Transverse colon (tissue), 3 donors: ENCODE results near the gene SBK2.

Source experiments
- POLR2A ChIP-seq: fragments of 450-650 bp; IDR thresholded peaks from one replicate; pipeline ENCODE4 v1.6.1; 2016; ENCODE audit warnings: antibody characterized with exemption, mild to moderate bottlenecking, moderate library complexity
- TF ChIP-seq, protein P1 (sequence below), 5 experiments: fragments of 200-600 bp in 3 of 5; fragments of 450-650 bp in 2 of 5; sonication (generic) in 3 of 5; IDR thresholded peaks; 1 replicate in 2 of 5; 2 replicates in 3 of 5; pipeline ENCODE4 v1.5.1; 2016 to 2017; ENCODE audit warnings: antibody characterized with exemption in 5 of 5, inconsistent platforms in 3 of 5, mild to moderate bottlenecking in 2 of 5, moderate library complexity in 1 of 5

DNA sequence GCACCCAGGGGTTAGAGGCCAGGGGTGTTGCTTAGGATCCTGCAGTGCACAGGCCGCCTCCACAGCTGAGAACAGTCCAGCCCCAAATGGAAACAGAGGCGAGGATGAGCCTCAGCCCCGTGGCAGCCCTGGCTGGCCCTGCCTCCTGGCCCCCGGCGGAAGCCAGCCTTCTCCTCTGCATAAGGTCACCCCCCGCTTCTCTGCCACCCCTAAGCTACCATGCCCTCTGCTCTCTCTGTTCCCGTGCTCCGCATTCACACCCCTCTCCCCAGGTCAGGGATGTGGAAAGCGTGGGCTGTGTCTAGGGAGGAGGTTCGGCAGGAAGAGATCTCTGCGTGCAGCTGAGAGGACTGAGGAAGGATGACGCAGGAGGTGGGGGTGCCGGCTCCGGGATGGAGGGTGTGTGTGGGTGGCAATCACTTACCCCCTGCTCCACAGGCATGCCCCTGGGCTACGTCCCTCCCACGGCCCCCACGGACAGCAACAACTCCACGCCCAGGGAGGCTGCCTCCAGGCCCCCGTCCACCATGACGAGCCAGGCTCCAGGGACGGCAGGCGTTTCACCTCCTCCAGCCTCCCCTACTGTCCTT, 42.7 kb downstream of the SBK2 start:
- TF ChIP-seq POLR2A, result no peak
- TF ChIP-seq, protein P1, sequence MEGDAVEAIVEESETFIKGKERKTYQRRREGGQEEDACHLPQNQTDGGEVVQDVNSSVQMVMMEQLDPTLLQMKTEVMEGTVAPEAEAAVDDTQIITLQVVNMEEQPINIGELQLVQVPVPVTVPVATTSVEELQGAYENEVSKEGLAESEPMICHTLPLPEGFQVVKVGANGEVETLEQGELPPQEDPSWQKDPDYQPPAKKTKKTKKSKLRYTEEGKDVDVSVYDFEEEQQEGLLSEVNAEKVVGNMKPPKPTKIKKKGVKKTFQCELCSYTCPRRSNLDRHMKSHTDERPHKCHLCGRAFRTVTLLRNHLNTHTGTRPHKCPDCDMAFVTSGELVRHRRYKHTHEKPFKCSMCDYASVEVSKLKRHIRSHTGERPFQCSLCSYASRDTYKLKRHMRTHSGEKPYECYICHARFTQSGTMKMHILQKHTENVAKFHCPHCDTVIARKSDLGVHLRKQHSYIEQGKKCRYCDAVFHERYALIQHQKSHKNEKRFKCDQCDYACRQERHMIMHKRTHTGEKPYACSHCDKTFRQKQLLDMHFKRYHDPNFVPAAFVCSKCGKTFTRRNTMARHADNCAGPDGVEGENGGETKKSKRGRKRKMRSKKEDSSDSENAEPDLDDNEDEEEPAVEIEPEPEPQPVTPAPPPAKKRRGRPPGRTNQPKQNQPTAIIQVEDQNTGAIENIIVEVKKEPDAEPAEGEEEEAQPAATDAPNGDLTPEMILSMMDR (IDR thresholded peaks at IDR 0.05), result no peak
